Measurements from ENCODE around the gene PDXP. TPM values are rescaled to one million over a fixed set of nuclear protein-coding genes. Genes with fewer than 3 reads are reported as not detected.

Gene PDXP
- polyA plus RNA-seq, 4 donors = 15.2 to 19.9 (median 17.9) TPM

- no peak for DNase-seq (ENCODE audit: low read depth in 4 of 4, low spot score in 3 of 4)
Observed at GRCh38 chr22:37672206-37672919, 13.8 kb downstream of the PDXP start.

- no peak for DNase-seq (ENCODE audit: low read depth in 4 of 4, low spot score in 3 of 4)
Observed at GRCh38 chr22:37672920-37673455, 14.5 kb downstream of the PDXP start.

- no peak for DNase-seq (ENCODE audit: low read depth in 4 of 4, low spot score in 3 of 4)
Observed at GRCh38 chr22:37674248-37674647, 15.7 kb downstream of the PDXP start.

GRCh38 chr22:37674951-37675929, 16.7 kb downstream of the PDXP start, which contains the start of gene LGALS1:
Gene LGALS1, plus strand, starts transcription at chr22:37675636. Its CDS starts 67 bp downstream, at chr22:37675703.
- peak in 3 of 4 donors; percentile 67 to 79 (median 76) for DNase-seq (ENCODE audit: low read depth in 4 of 4, low spot score in 3 of 4)

- DNase-seq (ENCODE audit: low read depth in 4 of 4, low spot score in 3 of 4) = no peak
Observed at GRCh38 chr22:37675930-37676735, 17.6 kb downstream of the PDXP start.

GRCh38 chr22:37676736-37677492, 18.4 kb downstream of the PDXP start:
- peak in 1 of 4 donors; percentile 77 for DNase-seq (ENCODE audit: low read depth in 4 of 4, low spot score in 3 of 4)

- DNase-seq (ENCODE audit: low read depth in 4 of 4, low spot score in 3 of 4) = no peak
Observed at GRCh38 chr22:37677493-37677974, 19.0 kb downstream of the PDXP start.

GRCh38 chr22:37678372-37678771, 19.8 kb downstream of the PDXP start:
- no peak for DNase-seq (ENCODE audit: low read depth in 4 of 4, low spot score in 3 of 4)

GRCh38 chr22:37679670-37680069, 21.1 kb downstream of the PDXP start:
- no peak for DNase-seq (ENCODE audit: low read depth in 4 of 4, low spot score in 3 of 4)

- DNase-seq (ENCODE audit: low read depth in 4 of 4, low spot score in 3 of 4) = no peak
Observed at GRCh38 chr22:37680191-37680851, 21.8 kb downstream of the PDXP start.

GRCh38 chr22:37681001-37681424, 22.5 kb downstream of the PDXP start:
- DNase-seq (ENCODE audit: low read depth in 4 of 4, low spot score in 3 of 4) = no peak

- DNase-seq (ENCODE audit: low read depth in 4 of 4, low spot score in 3 of 4) = no peak
Observed at GRCh38 chr22:37681556-37682049, 23.1 kb downstream of the PDXP start.

GRCh38 chr22:37684803-37685615, 26.5 kb downstream of the PDXP start:
- no peak for DNase-seq (ENCODE audit: low read depth in 4 of 4, low spot score in 3 of 4)

GRCh38 chr22:37686002-37686982, 27.8 kb downstream of the PDXP start, which contains the start of gene NOL12:
Gene NOL12, plus strand, starts transcription at chr22:37686343. Its CDS starts 50 bp downstream, at chr22:37686393.
- DNase-seq (ENCODE audit: low read depth in 4 of 4, low spot score in 3 of 4) = peak; percentile 76 to 84 (median 80)

- no peak for DNase-seq (ENCODE audit: low read depth in 4 of 4, low spot score in 3 of 4)
Observed at GRCh38 chr22:37690407-37690806, 31.9 kb downstream of the PDXP start.

GRCh38 chr22:37690901-37691504, 32.5 kb downstream of the PDXP start:
- DNase-seq (ENCODE audit: low read depth in 4 of 4, low spot score in 3 of 4) = no peak
